ENCODE results near the gene OSBPL2. TPM values are rescaled to one million over a fixed set of nuclear protein-coding genes. Genes with fewer than 3 reads are reported as not detected.

Gene OSBPL2
- total RNA-seq, 1 donor from 2014 or later = 25.0 TPM

DNA sequence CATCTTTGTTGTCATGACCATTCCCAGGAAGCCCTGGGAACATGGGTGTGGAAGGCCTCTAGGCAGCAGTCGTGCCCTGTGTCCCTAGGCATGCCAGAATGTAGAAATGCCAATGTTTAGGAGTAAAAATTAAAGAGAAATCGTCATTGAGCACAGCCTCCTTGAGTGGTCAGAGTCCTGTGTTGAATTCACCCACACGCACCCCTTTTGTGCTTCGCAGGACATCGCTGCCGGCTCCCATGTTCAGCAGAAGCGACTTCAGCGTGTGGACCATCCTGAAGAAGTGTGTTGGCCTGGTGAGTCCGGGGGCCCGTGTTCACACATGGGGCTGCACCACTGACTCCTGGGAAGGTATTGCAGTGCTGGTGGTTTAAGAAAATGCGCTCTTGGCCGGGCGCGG, 25.1 kb downstream of the OSBPL2 start:
- H3K4me1 ChIP-seq = peaks cover 0 to 4% of the 10 kb centered on the region in 2 donors
- TF ChIP-seq, protein P1, sequence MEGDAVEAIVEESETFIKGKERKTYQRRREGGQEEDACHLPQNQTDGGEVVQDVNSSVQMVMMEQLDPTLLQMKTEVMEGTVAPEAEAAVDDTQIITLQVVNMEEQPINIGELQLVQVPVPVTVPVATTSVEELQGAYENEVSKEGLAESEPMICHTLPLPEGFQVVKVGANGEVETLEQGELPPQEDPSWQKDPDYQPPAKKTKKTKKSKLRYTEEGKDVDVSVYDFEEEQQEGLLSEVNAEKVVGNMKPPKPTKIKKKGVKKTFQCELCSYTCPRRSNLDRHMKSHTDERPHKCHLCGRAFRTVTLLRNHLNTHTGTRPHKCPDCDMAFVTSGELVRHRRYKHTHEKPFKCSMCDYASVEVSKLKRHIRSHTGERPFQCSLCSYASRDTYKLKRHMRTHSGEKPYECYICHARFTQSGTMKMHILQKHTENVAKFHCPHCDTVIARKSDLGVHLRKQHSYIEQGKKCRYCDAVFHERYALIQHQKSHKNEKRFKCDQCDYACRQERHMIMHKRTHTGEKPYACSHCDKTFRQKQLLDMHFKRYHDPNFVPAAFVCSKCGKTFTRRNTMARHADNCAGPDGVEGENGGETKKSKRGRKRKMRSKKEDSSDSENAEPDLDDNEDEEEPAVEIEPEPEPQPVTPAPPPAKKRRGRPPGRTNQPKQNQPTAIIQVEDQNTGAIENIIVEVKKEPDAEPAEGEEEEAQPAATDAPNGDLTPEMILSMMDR (IDR thresholded peaks at IDR 0.05) = no peak
- no peaks in the 10 kb centered on the region for H3K27me3 ChIP-seq
- DNase-seq (ENCODE audit: low spot score in 2 of 2) = no peak
- H3K4me3 ChIP-seq = no peak overlapping the region
- no peaks in the 10 kb centered on the region for H3K9me3 ChIP-seq
- peaks cover 65 to 79% of the 10 kb centered on the region in 2 donors for H3K36me3 ChIP-seq
- intact Hi-C loops (cut with DNase I) = no loop called here
- no peak overlapping the region for H3K27ac ChIP-seq

DNA sequence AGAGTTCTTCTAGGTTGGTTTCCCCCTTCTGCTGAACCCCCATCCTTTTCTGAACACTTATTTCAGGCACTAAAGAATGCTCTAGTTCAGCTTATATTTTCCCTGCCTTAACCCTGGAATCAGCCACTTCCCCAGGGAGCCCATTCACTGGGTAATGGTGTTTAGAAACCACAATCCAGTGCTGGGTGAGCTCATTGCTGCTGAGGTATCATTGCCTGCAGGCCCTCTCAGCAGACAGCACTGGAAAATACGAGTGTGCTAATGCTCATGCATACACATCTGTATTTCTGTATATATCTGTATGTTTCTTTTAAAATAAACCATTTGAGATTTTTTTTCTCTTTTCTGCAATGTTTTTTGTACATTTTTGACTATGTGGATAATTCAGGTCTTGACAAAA, 27.0 kb downstream of the OSBPL2 start:
- Histone ChIP-seq H3K27ac (no peak overlapping the region), H3K4me3 (no peak overlapping the region), H3K9me3 (no peaks in the 10 kb centered on the region), H3K27me3 (no peaks in the 10 kb centered on the region), H3K4me1 (no peaks in the 10 kb centered on the region), H3K36me3 (peaks cover 63 to 76% of the 10 kb centered on the region in 2 donors)
- TF ChIP-seq, protein P1 (IDR thresholded peaks at IDR 0.05) = no peak
- DNase-seq (ENCODE audit: low spot score in 2 of 2) = no peak
- intact Hi-C loops (cut with DNase I) = no loop called here

DNA sequence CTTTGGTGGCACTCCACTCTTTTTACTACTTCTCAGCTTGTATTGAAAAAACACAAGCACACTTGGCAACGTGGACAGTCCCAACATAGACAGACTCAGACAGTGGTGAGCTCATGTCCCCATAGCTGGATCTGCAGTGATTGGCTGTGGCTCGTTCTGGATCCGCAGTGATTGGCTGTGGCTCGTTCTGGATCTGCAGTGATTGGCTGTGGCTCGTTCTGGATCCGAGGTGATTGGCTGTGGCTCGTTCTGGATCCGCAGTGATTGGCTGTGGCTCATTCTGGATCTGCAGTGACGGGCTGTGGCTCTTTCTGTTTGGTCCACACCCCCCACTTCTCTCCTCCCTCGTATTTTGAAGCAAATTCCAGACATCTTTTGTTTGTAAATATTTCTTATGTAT, 28.0 kb downstream of the OSBPL2 start:
- Histone ChIP-seq H3K27me3 (no peaks in the 10 kb centered on the region), H3K9me3 (no peaks in the 10 kb centered on the region), H3K4me3 (no peak overlapping the region), H3K36me3 (peaks cover 53 to 66% of the 10 kb centered on the region in 2 donors), H3K27ac (no peak overlapping the region), H3K4me1 (no peaks in the 10 kb centered on the region)
- intact Hi-C loops (cut with DNase I) = no loop called here
- TF ChIP-seq, protein P1 (IDR thresholded peaks at IDR 0.05) = no peak
- no peak for DNase-seq (ENCODE audit: low spot score in 2 of 2)

DNA sequence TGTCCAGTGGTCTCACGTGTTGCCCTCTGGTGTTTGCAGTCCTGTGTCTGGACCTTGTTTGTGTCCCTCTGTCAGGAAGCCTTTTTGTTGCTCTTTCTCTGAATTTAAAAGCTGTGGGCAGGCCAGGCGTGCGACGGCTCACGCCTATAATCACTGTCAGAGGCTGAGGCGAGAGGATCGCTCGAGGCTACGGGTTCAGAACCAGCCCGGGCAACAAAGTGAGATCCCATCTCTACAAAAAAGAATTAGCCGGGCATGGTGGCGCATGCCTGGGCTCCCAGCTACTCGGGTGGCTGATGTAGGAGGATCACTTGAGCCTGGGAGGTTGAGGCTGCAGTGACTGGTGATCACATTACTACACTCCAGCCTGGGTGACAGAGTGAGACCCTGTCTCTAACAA, 28.5 kb downstream of the OSBPL2 start:
- no peaks in the 10 kb centered on the region for H3K4me1 ChIP-seq
- H3K4me3 ChIP-seq = no peak overlapping the region
- no peaks in the 10 kb centered on the region for H3K27me3 ChIP-seq
- DNase-seq (ENCODE audit: low spot score in 2 of 2) = no peak
- H3K27ac ChIP-seq = no peak overlapping the region
- TF ChIP-seq, protein P1 (IDR thresholded peaks at IDR 0.05) = no peak
- H3K36me3 ChIP-seq = peaks cover 48 to 64% of the 10 kb centered on the region in 2 donors
- intact Hi-C loops (cut with DNase I) = no loop called here
- H3K9me3 ChIP-seq = no peaks in the 10 kb centered on the region

DNA sequence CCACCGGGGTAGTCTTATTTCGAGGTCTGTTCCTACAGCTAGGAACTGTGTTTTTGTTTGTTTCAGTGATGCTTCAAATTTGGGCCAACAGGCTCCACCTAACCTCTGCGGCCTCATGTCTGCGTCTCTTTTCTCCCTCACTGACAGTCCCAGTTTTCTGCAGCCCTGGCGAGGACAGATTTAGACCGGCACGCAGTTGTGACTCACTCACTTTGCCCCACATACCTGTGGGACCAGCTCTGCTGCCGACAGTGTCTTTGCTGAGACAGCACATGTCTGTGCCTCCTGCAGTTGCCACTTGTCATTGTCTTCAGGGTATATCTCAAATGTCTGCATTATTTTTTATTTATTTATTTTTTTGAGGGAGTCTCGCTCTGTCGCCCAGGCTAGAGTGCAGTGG, 29.2 kb downstream of the OSBPL2 start:
- no peaks in the 10 kb centered on the region for H3K4me1 ChIP-seq
- no peaks in the 10 kb centered on the region for H3K9me3 ChIP-seq
- intact Hi-C loops (cut with DNase I) = no loop called here
- TF ChIP-seq, protein P1 (IDR thresholded peaks at IDR 0.05) = no peak
- no peak overlapping the region for H3K27ac ChIP-seq
- H3K36me3 ChIP-seq = peaks cover 48 to 64% of the 10 kb centered on the region in 2 donors
- H3K4me3 ChIP-seq = no peak overlapping the region
- no peak for DNase-seq (ENCODE audit: low spot score in 2 of 2)
- H3K27me3 ChIP-seq = no peaks in the 10 kb centered on the region
